GM19463 (cell line): ENCODE data around the gene XYLT2.

Experiments
- ATAC-seq: cut with Tn5 transposase; IDR thresholded peaks from one replicate; pipeline ENCODE4 v1.9.1; 2021; ENCODE audit warnings: mild to moderate bottlenecking, moderate library complexity; ENCODE audit not compliant: unreplicated experiment

Gene XYLT2

GRCh38 chr17:50348522-50349242 lies 2.8 kb downstream of the XYLT2 start:
- ATAC-seq, result no peak

- no peak for ATAC-seq
These were observed 3.3 kb downstream of the XYLT2 start for GRCh38 chr17:50349243-50349600.

DNA sequence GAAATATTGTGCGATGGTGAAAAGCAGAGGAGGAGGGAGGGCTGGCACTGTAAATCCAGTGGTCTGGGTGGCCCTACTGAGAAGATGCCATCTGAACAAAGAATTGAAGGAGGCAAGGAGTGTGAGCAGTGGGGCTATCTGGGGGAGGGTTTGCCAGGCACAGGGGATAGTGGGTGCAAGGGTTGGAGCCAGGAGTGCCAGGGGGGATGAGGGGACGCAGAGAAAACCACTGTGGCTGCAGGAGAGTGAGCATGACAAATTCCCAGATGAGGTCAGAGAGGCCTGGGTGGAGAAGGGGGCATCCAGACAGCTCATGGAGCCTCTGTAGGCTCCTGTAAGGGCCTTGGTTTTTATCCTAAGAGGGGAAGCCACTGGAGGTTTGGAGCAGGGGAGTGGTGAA lies 4.8 kb downstream of the XYLT2 start:
- no peak for ATAC-seq

DNA sequence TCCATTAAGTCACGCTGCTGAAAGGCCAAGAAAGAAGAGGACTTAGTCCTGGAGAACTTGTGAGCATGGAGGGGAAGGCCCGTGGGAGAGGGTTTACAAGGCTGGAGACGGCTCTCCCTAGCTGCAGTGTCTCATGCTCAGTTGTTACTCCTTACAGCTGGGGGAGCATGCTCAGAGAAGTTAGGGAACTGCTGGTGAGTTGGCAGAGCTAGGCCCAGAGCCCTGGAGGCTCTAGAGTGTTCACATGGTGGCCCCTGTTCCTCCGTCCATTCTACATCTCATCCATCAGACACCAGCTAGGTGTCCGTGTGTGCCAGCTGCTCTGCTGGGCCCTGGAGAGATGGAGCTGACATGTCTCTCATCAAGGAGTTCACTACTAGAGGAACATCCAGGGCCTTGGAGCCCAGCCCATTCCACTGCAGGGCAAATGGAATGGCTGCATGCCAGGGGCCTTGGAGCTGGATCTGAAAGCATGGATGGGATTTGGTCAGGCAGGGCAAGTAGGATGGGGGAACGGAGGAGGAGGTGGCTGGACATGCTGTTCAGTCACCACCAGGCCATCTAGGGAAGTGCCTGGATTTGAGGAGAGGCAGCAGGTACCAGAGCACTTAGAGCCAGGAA lies 6.3 kb downstream of the XYLT2 start:
- ATAC-seq, result no peak

- no peak for ATAC-seq
These were observed 7.0 kb downstream of the XYLT2 start for GRCh38 chr17:50352693-50353599.

GRCh38 chr17:50353600-50354195 lies 7.8 kb downstream of the XYLT2 start:
- no peak for ATAC-seq

DNA sequence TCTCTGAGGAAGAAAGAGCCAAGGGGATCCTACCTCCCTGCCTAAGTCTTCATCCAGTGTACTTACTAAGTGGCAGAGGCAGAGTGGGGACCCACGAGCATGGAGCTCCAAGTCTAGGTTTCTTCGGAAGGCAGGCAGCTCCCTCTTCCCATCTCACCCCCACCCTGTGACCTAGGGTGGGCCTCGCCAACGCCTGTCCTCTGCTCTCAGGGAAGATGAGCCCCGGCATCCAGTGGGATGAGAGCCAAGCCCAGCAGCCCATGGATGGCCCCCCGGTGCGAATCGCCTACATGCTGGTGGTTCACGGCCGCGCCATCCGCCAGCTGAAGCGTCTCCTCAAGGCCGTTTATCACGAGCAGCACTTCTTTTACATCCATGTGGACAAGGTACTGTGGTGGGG lies 8.3 kb downstream of the XYLT2 start:
- no peak for ATAC-seq

- ATAC-seq, result no peak
These were observed 8.8 kb downstream of the XYLT2 start for GRCh38 chr17:50354776-50355175.

GRCh38 chr17:50355336-50355700 lies 9.4 kb downstream of the XYLT2 start:
- ATAC-seq, result no peak

GRCh38 chr17:50355701-50356341 lies 9.9 kb downstream of the XYLT2 start:
- no peak for ATAC-seq

DNA sequence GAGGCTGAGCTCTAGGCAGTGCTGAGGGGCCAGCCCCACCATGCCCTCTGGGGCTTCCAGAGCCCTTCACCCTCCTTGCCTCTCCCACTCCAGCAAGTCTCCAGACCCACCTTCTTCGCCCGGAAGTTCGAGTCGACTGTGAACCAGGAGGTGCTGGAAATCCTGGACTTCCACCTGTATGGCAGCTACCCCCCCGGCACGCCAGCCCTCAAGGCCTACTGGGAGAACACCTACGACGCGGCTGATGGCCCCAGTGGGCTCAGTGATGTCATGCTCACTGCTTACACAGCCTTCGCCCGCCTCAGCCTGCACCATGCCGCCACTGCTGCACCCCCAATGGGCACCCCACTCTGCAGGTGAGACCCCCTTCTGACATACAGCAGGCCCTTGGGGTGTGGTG lies 10.5 kb downstream of the XYLT2 start:
- no peak for ATAC-seq

DNA sequence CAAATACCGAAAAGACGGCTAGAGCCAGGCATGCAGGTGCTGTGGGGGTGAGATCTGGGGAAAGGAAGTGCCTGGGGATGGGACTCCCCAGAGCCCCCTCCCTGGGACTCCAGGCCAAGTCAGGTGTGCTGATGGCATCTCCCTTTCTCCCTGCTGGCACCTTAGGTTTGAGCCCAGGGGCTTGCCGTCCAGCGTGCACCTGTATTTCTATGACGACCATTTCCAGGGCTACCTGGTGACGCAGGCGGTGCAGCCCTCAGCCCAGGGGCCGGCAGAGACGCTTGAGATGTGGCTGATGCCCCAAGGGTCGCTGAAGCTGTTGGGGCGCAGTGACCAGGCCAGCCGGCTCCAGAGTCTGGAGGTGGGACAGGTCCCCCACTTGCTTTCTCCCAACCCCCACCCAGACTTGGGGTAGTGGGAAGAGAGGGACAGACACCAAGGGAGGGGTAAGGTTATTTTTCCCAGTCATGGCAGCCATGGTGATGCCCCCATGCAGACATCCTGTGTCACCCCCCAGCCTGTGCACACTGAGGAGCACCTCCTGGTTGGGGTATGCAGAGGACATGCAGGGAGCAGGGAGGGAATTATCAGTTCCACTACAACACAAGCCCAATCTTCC lies 11.1 kb downstream of the XYLT2 start:
- no peak for ATAC-seq

- no peak for ATAC-seq
These were observed 12.3 kb downstream of the XYLT2 start for GRCh38 chr17:50358177-50358576.

- ATAC-seq, result no peak
These were observed 13.2 kb downstream of the XYLT2 start for GRCh38 chr17:50359005-50359699.

GRCh38 chr17:50359998-50360461 lies 14.1 kb downstream of the XYLT2 start:
- ATAC-seq, result no peak

DNA sequence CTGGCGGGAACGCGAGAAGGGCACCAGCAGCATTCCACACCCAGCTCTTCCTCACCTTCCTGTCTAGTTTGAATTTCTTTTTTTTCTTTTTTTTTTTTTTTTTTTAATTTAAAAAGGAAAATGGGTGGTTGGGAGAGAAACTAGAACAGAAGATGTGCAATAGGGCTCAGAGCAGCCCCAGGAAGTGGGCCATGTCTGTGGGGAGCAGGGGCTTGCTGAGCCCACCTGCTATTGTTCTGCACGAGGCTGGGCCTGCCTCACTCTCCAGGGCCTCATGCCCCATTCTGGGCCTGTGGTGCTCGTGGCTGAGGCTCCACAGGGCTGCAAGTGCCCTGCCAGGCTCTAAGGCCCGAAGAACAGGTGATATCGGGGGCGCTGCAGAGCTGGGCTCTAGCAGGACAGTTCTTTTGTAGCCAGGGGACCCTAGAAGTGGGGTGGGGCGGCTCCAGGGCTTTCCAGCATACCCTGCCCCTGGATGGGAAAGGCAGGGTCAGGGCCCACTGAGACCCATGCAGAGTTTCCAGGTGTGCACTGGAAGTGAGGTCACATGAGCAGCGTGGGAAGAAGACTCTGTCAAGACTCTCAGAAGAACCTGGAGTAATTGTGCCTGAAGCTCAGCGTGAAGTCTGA lies 14.7 kb downstream of the XYLT2 start:
- no peak for ATAC-seq

GRCh38 chr17:50361561-50362480 lies 15.9 kb downstream of the XYLT2 start:
- ATAC-seq, result peak; percentile 62

- no peak for ATAC-seq
These were observed 16.7 kb downstream of the XYLT2 start for GRCh38 chr17:50362661-50363060.
